Fibroblast of lung (primary cell): ENCODE data around the gene SP110. TPM values are rescaled to one million over a fixed set of nuclear protein-coding genes. Genes with fewer than 3 reads are reported as not detected.

Experiments used
- DNase-seq, 2 donors: peaks; one replicate each; pipeline versions ENCODE4 v3.0.0 to v3.0.0-alpha.2; 2010; ENCODE audit warnings: low read depth in 2 of 2
- H2AFZ ChIP-seq: 2 replicates; pipeline ENCODE4 v1.5.1; 2012; ENCODE audit warnings: low read length, control low read depth, inconsistent platforms
- H3K27ac ChIP-seq: 2 replicates; pipeline ENCODE4 v1.5.1; 2011; ENCODE audit warnings: low read length, control low read depth; ENCODE audit not compliant: insufficient read depth
- H3K27me3 ChIP-seq: 2 replicates; pipeline ENCODE4 v1.5.1; 2011; ENCODE audit warnings: mild to moderate bottlenecking, low read length; ENCODE audit not compliant: control insufficient read depth, insufficient read depth
- H3K36me3 ChIP-seq: 2 replicates; pipeline ENCODE4 v1.5.1; 2011; ENCODE audit warnings: low read length; ENCODE audit not compliant: control insufficient read depth, insufficient read depth
- H3K4me1 ChIP-seq: 2 replicates; pipeline ENCODE4 v1.5.1; 2011; ENCODE audit warnings: low read length; ENCODE audit not compliant: control insufficient read depth, insufficient read depth; ENCODE audit errors: extremely low read depth
- H3K4me2 ChIP-seq: 2 replicates; pipeline ENCODE4 v1.5.1; 2011; ENCODE audit warnings: low read length, control low read depth; ENCODE audit not compliant: insufficient read depth; ENCODE audit errors: extremely low read depth
- H3K4me3 ChIP-seq, 4 experiments: fragments of 200-600 bp in 1 of 4; sonication (generic) in 1 of 4; replicated peaks in 1 of 4; 2 replicates each; pipeline ENCODE4 v1.5.1; 2011 to 2016; ENCODE audit warnings: low read length in 4 of 4, low read depth in 3 of 4, mild to moderate bottlenecking in 3 of 4, control low read depth in 2 of 4, inconsistent platforms in 1 of 4, mixed read lengths in 1 of 4; ENCODE audit not compliant: insufficient read depth in 1 of 4; ENCODE audit errors: control extremely low read depth in 1 of 4
- H3K79me2 ChIP-seq: 2 replicates; pipeline ENCODE4 v1.5.1; 2012; ENCODE audit warnings: mild to moderate bottlenecking, low read length, inconsistent platforms; ENCODE audit not compliant: control insufficient read depth, insufficient read depth
- H3K9ac ChIP-seq: 2 replicates; pipeline ENCODE4 v1.5.1; 2011; ENCODE audit warnings: mild to moderate bottlenecking, low read length, control low read depth; ENCODE audit not compliant: insufficient read depth
- H3K9me3 ChIP-seq: 2 replicates; pipeline ENCODE4 v1.5.1; 2012; ENCODE audit warnings: low read depth, low read length; ENCODE audit not compliant: control insufficient read depth, insufficient read depth
- H4K20me1 ChIP-seq: 2 replicates; pipeline ENCODE4 v1.5.1; 2011; ENCODE audit warnings: low read length; ENCODE audit not compliant: control insufficient read depth, insufficient read depth; ENCODE audit errors: extremely low read depth
- CTCF ChIP-seq, 2 donors: IDR thresholded peaks in 1 of 2; conservative IDR thresholded peaks in 1 of 2; 1 replicate in 1 of 2; 2 replicates in 1 of 2; pipeline ENCODE4 v1.5.1; 2011 to 2012; ENCODE audit warnings: low read length in 2 of 2, control low read depth in 1 of 2, inconsistent platforms in 1 of 2, low read depth in 1 of 2, mild to moderate bottlenecking in 1 of 2
- EZH2 ChIP-seq: IDR thresholded peaks from 2 replicates; pipeline ENCODE4 v1.5.1; 2012; ENCODE audit warnings: low read length, control low read depth, mild to moderate bottlenecking; ENCODE audit errors: missing control alignments
- polyA plus RNA-seq, 2 donors: library from polyadenylated mRNA; depleted of rRNA in 1 of 2; stranded (reverse) in 1 of 2; unstranded in 1 of 2; fragments of >200 nt; gene quantifications; 2 replicates each; pipeline ENCODE4 v1.2.1, GENCODE V29; 2011 to 2012; ENCODE audit warnings: missing spikeins in 1 of 2
- total RNA-seq: library from RNA; depleted of rRNA; stranded (reverse); fragments of >200 nt; gene quantifications from 2 replicates; pipeline ENCODE4 v1.2.1, GENCODE V29; 2014

SP110 gene
- total and polyA plus RNA-seq, 2 donors (not counting 1 experiment from before 2014, with no cell fraction given): 9.2 to 12.7 TPM

GRCh38 chr2:230202430-230203109 lies 17.2 kb downstream of the SP110 start:
- Histone ChIP-seq H4K20me1 (no peaks in the 10 kb centered on the region), H3K9me3 (no peaks in the 10 kb centered on the region), H2AFZ (no peak overlapping the region), H3K36me3 (peaks cover under 1% of the 10 kb centered on the region), H3K27ac (no peak overlapping the region), H3K79me2 (no peaks in the 10 kb centered on the region), H3K9ac (no peak overlapping the region), H3K4me1 (no peaks in the 10 kb centered on the region), H3K4me2 (no peak overlapping the region), H3K27me3 (no peaks in the 10 kb centered on the region), H3K4me3 (no peak overlapping the region)
- TF ChIP-seq EZH2 (no peak), CTCF (conservative IDR thresholded peaks at IDR 0.05 in 1 of 2, IDR thresholded peaks at IDR 0.05 in 1 of 2; ENCODE audit: low read depth in 1 of 2, low read length in 2 of 2) (no peak)
- DNase-seq: no peak

GRCh38 chr2:230184727-230185578 lies 34.8 kb downstream of the SP110 start:
- Histone ChIP-seq H3K9ac (no peak overlapping the region), H2AFZ (no peak overlapping the region), H3K9me3 (no peaks in the 10 kb centered on the region), H3K4me3 (no peak overlapping the region), H3K4me1 (no peaks in the 10 kb centered on the region), H4K20me1 (no peaks in the 10 kb centered on the region), H3K36me3 (no peaks in the 10 kb centered on the region), H3K79me2 (no peaks in the 10 kb centered on the region), H3K27ac (no peak overlapping the region), H3K4me2 (no peak overlapping the region), H3K27me3 (no peaks in the 10 kb centered on the region)
- DNase-seq: peak; percentile 23 to 57
- TF ChIP-seq CTCF (conservative IDR thresholded peaks at IDR 0.05 in 1 of 2, IDR thresholded peaks at IDR 0.05 in 1 of 2; ENCODE audit: low read depth in 1 of 2, low read length in 2 of 2): no peak
- TF ChIP-seq EZH2: no peak

GRCh38 chr2:230181195-230181594 lies 38.6 kb downstream of the SP110 start:
- Histone ChIP-seq H3K36me3 (no peaks in the 10 kb centered on the region), H3K27ac (no peak overlapping the region), H3K27me3 (no peaks in the 10 kb centered on the region), H3K9ac (no peak overlapping the region), H3K9me3 (no peaks in the 10 kb centered on the region), H4K20me1 (no peaks in the 10 kb centered on the region), H3K4me1 (no peaks in the 10 kb centered on the region), H3K4me2 (no peak overlapping the region), H2AFZ (no peak overlapping the region), H3K4me3 (no peak overlapping the region), H3K79me2 (no peaks in the 10 kb centered on the region)
- DNase-seq: no peak
- TF ChIP-seq EZH2: no peak
- no peak for TF ChIP-seq CTCF (conservative IDR thresholded peaks at IDR 0.05 in 1 of 2, IDR thresholded peaks at IDR 0.05 in 1 of 2; ENCODE audit: low read depth in 1 of 2, low read length in 2 of 2)
